IMR-90 (cell line): ENCODE results near the gene NPIPA1. TPM values are rescaled to one million over a fixed set of nuclear protein-coding genes. Genes with fewer than 3 reads are reported as not detected.
"Not testable (repeated sequence)": the region's sequence is repeated elsewhere in the genome, so short reads cannot be mapped to it uniquely, and the experiment has no call there.

Source experiments
- ATAC-seq: fragments of 200-7000 bp; cut with Tn5 transposase; 2 replicates; pipeline ENCODE4 v1.9.1; 2020; ENCODE audit warnings: low read depth, mild to moderate bottlenecking, moderate library complexity
- BruUV-seq: library from RNA; stranded (reverse); fragments of 400-500 nt; replicated peaks from 2 replicates; lab custom pipeline; 2021; lab: Mats Ljungman, UMichigan
- CTCF ChIA-PET: fragments of 300-600 bp; formaldehyde crosslinking; extraction: SDS; loops from one replicate; lab custom pipeline; 2021; ENCODE audit warnings: antibody characterized with exemption; lab: Yijun Ruan, JAX
- POLR2A ChIA-PET: fragments of 300-600 bp; sonication (Branson Sonifier 250); formaldehyde crosslinking; loops from one replicate; lab custom pipeline; 2022; ENCODE audit warnings: antibody characterized with exemption; ENCODE audit not compliant: unreplicated experiment; lab: Charles Lee
- DNase-seq: peaks from one replicate; pipeline ENCODE4 v3.0.0; 2013
- H2AFZ ChIP-seq: replicated peaks from 2 replicates; pipeline ENCODE3; 2013; ENCODE audit warnings: low read length, mild to moderate bottlenecking; ENCODE audit not compliant: poor library complexity
- H2AK5ac ChIP-seq: 2 replicates; pipeline ENCODE4 v1.6.1; 2013; ENCODE audit warnings: low read depth, low read length, inconsistent platforms
- H2AK9ac ChIP-seq: replicated peaks from 2 replicates; pipeline ENCODE3; 2013; ENCODE audit warnings: mild to moderate bottlenecking, low read depth, low read length, moderate library complexity; ENCODE audit not compliant: poor library complexity
- H2BK120ac ChIP-seq: 2 replicates; pipeline ENCODE4 v1.6.1; 2013; ENCODE audit warnings: low read depth, low read length, inconsistent platforms
- H2BK15ac ChIP-seq: 3 replicates; pipeline ENCODE4 v1.6.1; 2013; ENCODE audit warnings: low read depth, low read length, inconsistent platforms
- H2BK20ac ChIP-seq: 2 replicates; pipeline ENCODE4 v1.6.1; 2013; ENCODE audit warnings: low read depth, mild to moderate bottlenecking, inconsistent platforms, low read length, moderate library complexity
- H2BK5ac ChIP-seq: 2 replicates; pipeline ENCODE4 v1.6.1; 2013; ENCODE audit warnings: mild to moderate bottlenecking, low read depth, low read length, inconsistent platforms; ENCODE audit not compliant: poor library complexity, severe bottlenecking
- H3K14ac ChIP-seq: replicated peaks from 2 replicates; pipeline ENCODE4 v1.6.1; 2013; ENCODE audit warnings: low read depth, low read length, inconsistent platforms
- H3K18ac ChIP-seq: 2 replicates; pipeline ENCODE4 v1.6.1; 2013; ENCODE audit warnings: low read depth, low read length, control low read depth
- H3K23ac ChIP-seq: 2 replicates; pipeline ENCODE4 v1.6.1; 2013; ENCODE audit warnings: low read depth, low read length, inconsistent platforms
- H3K27ac ChIP-seq: 2 replicates; pipeline ENCODE4 v1.5.1; 2013; ENCODE audit warnings: mild to moderate bottlenecking, control low read depth, low read length; ENCODE audit not compliant: insufficient read depth
- H3K27me3 ChIP-seq: 2 replicates; pipeline ENCODE4 v1.6.1; 2013; ENCODE audit warnings: low read length; ENCODE audit not compliant: control insufficient read depth, insufficient read depth
- H3K36me3 ChIP-seq: 2 replicates; pipeline ENCODE4 v1.6.1; 2013; ENCODE audit warnings: low read length, mixed read lengths; ENCODE audit not compliant: control insufficient read depth, insufficient read depth
- H3K4ac ChIP-seq: 2 replicates; pipeline ENCODE4 v1.6.1; 2013; ENCODE audit warnings: low read depth, low read length, inconsistent platforms
- H3K4me1 ChIP-seq: 2 replicates; pipeline ENCODE4 v1.6.1; 2013; ENCODE audit warnings: low read length, mixed read lengths; ENCODE audit not compliant: control insufficient read depth, insufficient read depth
- H3K4me2 ChIP-seq: 2 replicates; pipeline ENCODE4 v1.6.1; 2013; ENCODE audit warnings: low read depth, mild to moderate bottlenecking, control low read depth, low read length, moderate library complexity
- H3K4me3 ChIP-seq: 2 replicates; pipeline ENCODE4 v1.5.1; 2013; ENCODE audit warnings: low read depth, mild to moderate bottlenecking, control low read depth, low read length, moderate library complexity; ENCODE audit not compliant: insufficient read depth
- H3K56ac ChIP-seq: 2 replicates; pipeline ENCODE4 v1.6.1; 2013; ENCODE audit warnings: low read length, inconsistent platforms; ENCODE audit not compliant: insufficient read depth; ENCODE audit errors: extremely low read depth
- H3K79me1 ChIP-seq, 2 experiments: 2 replicates each; pipeline ENCODE4 v1.6.1; 2013; ENCODE audit warnings: low read length in 2 of 2, inconsistent platforms in 1 of 2, low read depth in 1 of 2
- H3K9ac ChIP-seq: 2 replicates; pipeline ENCODE4 v1.6.1; 2013; ENCODE audit warnings: low read depth, low read length, control low read depth
- H3K9me1 ChIP-seq: 2 replicates; pipeline ENCODE4 v1.6.1; 2013; ENCODE audit warnings: low read length, inconsistent platforms; ENCODE audit not compliant: insufficient read depth
- H3K9me3 ChIP-seq: 2 replicates; pipeline ENCODE4 v1.6.1; 2013; ENCODE audit warnings: low read length; ENCODE audit not compliant: control insufficient read depth, insufficient read depth
- H4K20me1 ChIP-seq: 2 replicates; pipeline ENCODE4 v1.6.1; 2013; ENCODE audit warnings: low read length, inconsistent platforms; ENCODE audit not compliant: insufficient read depth
- H4K5ac ChIP-seq: 2 replicates; pipeline ENCODE4 v1.6.1; 2013; ENCODE audit warnings: mild to moderate bottlenecking, low read depth, low read length, control low read depth
- H4K8ac ChIP-seq, 2 experiments: 2 replicates each; pipeline ENCODE4 v1.6.1; 2013; ENCODE audit warnings: low read depth in 2 of 2, low read length in 2 of 2, control low read depth in 1 of 2, inconsistent platforms in 1 of 2
- H4K91ac ChIP-seq: 2 replicates; pipeline ENCODE4 v1.6.1; 2013; ENCODE audit warnings: low read depth, low read length, inconsistent platforms; ENCODE audit not compliant: insufficient read depth
- WGBS, 2 experiments: methylation state at CpG; one replicate each; pipeline versions ENCODE4 v1.1.5 to v1.1.7; 2013; ENCODE audit warnings: missing lambda C conversion rate in 2 of 2; ENCODE audit not compliant: insufficient read length in 1 of 2; ENCODE audit errors: extremely low coverage in 2 of 2; 5-methylcytosine and 5-hydroxymethylcytosine counted together
- dilution Hi-C: fragments of 300-500 bp; cut with HindIII; formaldehyde crosslinking; loops from one replicate; pipeline ENCODE4 v1.14.3; 2018; ENCODE audit warnings: low sequenced_read_pairs; ENCODE audit not compliant: unreplicated experiment
- in situ Hi-C: fragments of 300-500 bp; cut with MboI; formaldehyde crosslinking; loops from 3 replicates; pipeline ENCODE4 v1.14.3; 2019; ENCODE audit warnings: low sequenced_read_pairs, inconsistent platforms, mixed read lengths
- intact Hi-C: fragments of 100-400 bp; cut with micrococcal nuclease; formaldehyde crosslinking; loops from 2 replicates; pipeline ENCODE4 v1.10.0; 2022
- polyA plus RNA-seq, 3 experiments: library from polyadenylated mRNA; depleted of rRNA; stranded (reverse); fragments of >200 nt; gene quantifications; 2 replicates each; pipeline ENCODE4 v1.2.3, GENCODE V29; 2012; ENCODE audit warnings: low replicate concordance in 1 of 3
- total RNA-seq: library from RNA; depleted of rRNA; stranded (reverse); fragments of >200 nt; gene quantifications from 2 replicates; pipeline ENCODE4 v1.2.3, GENCODE V29; 2012

NPIPA1 gene
- total and polyA plus RNA-seq, 2 of the 4 experiments (the other 2 are of a cell fraction): 8.1 to 85.8 TPM

DNA sequence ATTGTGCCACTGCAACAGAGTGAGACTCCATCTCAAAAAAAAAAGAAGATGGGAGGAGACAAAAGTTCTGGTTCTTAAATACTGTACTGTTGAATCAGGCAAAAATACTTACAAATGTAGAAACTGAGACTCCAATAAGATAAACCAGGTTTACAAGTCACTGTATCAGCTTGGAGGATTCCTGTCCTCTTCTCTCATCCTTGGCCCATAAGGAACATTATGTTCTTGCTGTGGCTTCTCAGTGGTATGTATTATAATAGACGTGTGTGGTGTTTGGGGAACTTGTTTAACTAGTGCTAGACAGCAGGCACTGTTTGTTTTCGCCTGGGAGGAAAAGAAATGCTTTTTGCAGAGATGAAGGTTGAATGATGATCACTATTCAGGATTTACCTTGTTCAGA, 45.3 kb downstream of the NPIPA1 start:
- H4K8ac ChIP-seq, H2AK5ac ChIP-seq, H3K9ac ChIP-seq, H2BK120ac ChIP-seq, H3K14ac ChIP-seq, H3K18ac ChIP-seq, H2BK5ac ChIP-seq, H4K91ac ChIP-seq, H2BK20ac ChIP-seq, H2BK15ac ChIP-seq, H4K5ac ChIP-seq, H3K27me3 ChIP-seq, dilution Hi-C loops, H3K23ac ChIP-seq, H3K56ac ChIP-seq, BruUV-seq, H2AFZ ChIP-seq, H3K9me1 ChIP-seq, in situ Hi-C loops, H3K4ac ChIP-seq, H3K4me3 ChIP-seq, H3K9me3 ChIP-seq, H3K4me2 ChIP-seq, intact Hi-C loops, H3K4me1 ChIP-seq, H2AK9ac ChIP-seq, CTCF ChIA-PET, POLR2A ChIA-PET, H3K36me3 ChIP-seq, H3K27ac ChIP-seq: not testable (repeated sequence)
- peak; percentile 79 for ATAC-seq
- DNase-seq: peak; percentile 52
- H3K79me1 ChIP-seq: peaks cover 17 to 69% of the 10 kb centered on the region in 2 experiments
- H4K20me1 ChIP-seq: peaks cover 81% of the 10 kb centered on the region
- no CpG with 5 or more reads among the region's 2 CpGs for WGBS, 2 experiments

DNA sequence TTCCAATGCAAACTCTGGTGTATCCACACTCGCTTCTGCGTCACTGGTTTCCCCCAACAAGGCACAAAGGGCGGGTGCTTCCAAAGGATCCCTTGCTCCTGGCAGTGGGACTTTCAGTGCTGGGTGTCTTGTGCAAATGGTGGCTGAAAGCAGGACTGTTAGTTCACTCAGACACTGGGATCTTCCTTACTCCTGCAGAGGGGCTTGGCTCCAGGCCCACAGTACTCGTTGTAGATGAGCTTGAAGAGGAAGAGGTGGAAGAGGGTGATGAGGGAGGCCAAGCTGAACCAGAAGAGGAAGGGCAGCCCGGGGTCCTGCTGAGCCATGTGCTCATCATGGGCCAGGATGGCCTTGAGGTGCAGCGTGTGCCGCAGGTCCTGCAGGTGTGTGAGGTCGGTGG, 50.8 kb downstream of the NPIPA1 start:
- H2BK120ac ChIP-seq, H3K14ac ChIP-seq, H4K8ac ChIP-seq, DNase-seq, H3K4me2 ChIP-seq, H4K5ac ChIP-seq, BruUV-seq, ATAC-seq, H2AK9ac ChIP-seq, H3K9ac ChIP-seq, intact Hi-C loops, H2BK15ac ChIP-seq, H3K27me3 ChIP-seq, H3K23ac ChIP-seq, H3K27ac ChIP-seq, H3K4me1 ChIP-seq, H3K56ac ChIP-seq, H2AK5ac ChIP-seq, H3K4ac ChIP-seq, H3K18ac ChIP-seq, dilution Hi-C loops, H2AFZ ChIP-seq, H2BK5ac ChIP-seq, H2BK20ac ChIP-seq, POLR2A ChIA-PET, H3K4me3 ChIP-seq, H3K9me3 ChIP-seq, H4K91ac ChIP-seq, in situ Hi-C loops: not testable (repeated sequence)
- 67% methylated on average over 1 of the region's 8 CpGs; no CpG with 5 or more reads in 1 of the 2 experiments for WGBS, 2 experiments
- H3K9me1 ChIP-seq: peaks cover 11% of the 10 kb centered on the region
- H3K36me3 ChIP-seq: peaks cover 21% of the 10 kb centered on the region
- CTCF ChIA-PET: interaction anchor here (0.6 kb wide), 1 partner anchor 601 kb away, joined by 4 read pairs; no protein-coding TSS in a partner anchor
- H4K20me1 ChIP-seq: peaks cover 78% of the 10 kb centered on the region
- H3K79me1 ChIP-seq: peaks cover 19 to 67% of the 10 kb centered on the region in 2 experiments
